H1 (cell line): ENCODE results near the gene F7. TPM values are rescaled to one million over a fixed set of nuclear protein-coding genes. Genes with fewer than 3 reads are reported as not detected.
A peak's percentile ranks its signal among the peaks of the same experiment; 100 is the strongest.

ENCODE experiments used
- CTCF ChIA-PET: fragments of 300-600 bp; sonication (Branson Sonifier 250); formaldehyde crosslinking; loops from one replicate; lab custom pipeline; 2021; ENCODE audit not compliant: partially characterized antibody; lab: Charles Lee
- POLR2A ChIA-PET: fragments of 300-600 bp; sonication (Branson Sonifier 250); formaldehyde crosslinking; loops from one replicate; lab custom pipeline; 2021; ENCODE audit warnings: inconsistent platforms; ENCODE audit not compliant: partially characterized antibody; lab: Charles Lee
- DNase-seq, 2 experiments: peaks; one replicate each; pipeline versions ENCODE4 v3.0.0 to v3.0.0-alpha.2; 2010 to 2022; ENCODE audit warnings: low spot score in 2 of 2, low read depth in 1 of 2, mixed read lengths in 1 of 2
- FAIRE-seq: peaks from 2 replicates; lab custom pipeline; 2011; peaks lifted over from hg19 to GRCh38; lab: Jason Lieb, UNC
- H2AFZ ChIP-seq: 2 replicates; pipeline ENCODE4 v1.8.1; 2012; ENCODE audit warnings: low read length, inconsistent platforms
- H2AK5ac ChIP-seq: 2 replicates; pipeline ENCODE4 v1.6.1; 2013; ENCODE audit warnings: low read depth, low read length
- H2BK120ac ChIP-seq: replicated peaks from 2 replicates; pipeline ENCODE3; 2013; ENCODE audit warnings: low read depth, low read length, inconsistent platforms
- H2BK12ac ChIP-seq: 2 replicates; pipeline ENCODE4 v1.6.1; 2013; ENCODE audit warnings: low read depth, low read length
- H2BK15ac ChIP-seq: 2 replicates; pipeline ENCODE4 v1.6.1; 2013; ENCODE audit warnings: low read length
- H2BK20ac ChIP-seq: 2 replicates; pipeline ENCODE4 v1.6.1; 2013; ENCODE audit warnings: low read length
- H2BK5ac ChIP-seq: 2 replicates; pipeline ENCODE4 v1.6.1; 2013; ENCODE audit warnings: low read depth, low read length
- H3K14ac ChIP-seq: 2 replicates; pipeline ENCODE4 v1.6.1; 2013; ENCODE audit warnings: inconsistent platforms; ENCODE audit not compliant: insufficient read length
- H3K18ac ChIP-seq: 2 replicates; pipeline ENCODE4 v1.6.1; 2013; ENCODE audit warnings: low read length; ENCODE audit errors: extremely low read depth
- H3K23ac ChIP-seq: 2 replicates; pipeline ENCODE4 v1.6.1; 2013; ENCODE audit warnings: inconsistent platforms; ENCODE audit not compliant: insufficient read length
- H3K23me2 ChIP-seq: 2 replicates; pipeline ENCODE4 v1.6.1; 2013; ENCODE audit warnings: low read depth, low read length
- H3K27ac ChIP-seq: 2 replicates; pipeline ENCODE4 v1.6.1; 2011; ENCODE audit warnings: low read depth, low read length, inconsistent platforms
- H3K27me3 ChIP-seq, 4 experiments: replicated peaks in 1 of 4; 1 replicate in 1 of 4; 2 replicates in 3 of 4; pipeline versions ENCODE4 v1.6.1 to v1.8.1; 2011 to 2013; ENCODE audit warnings: low read length in 3 of 4, mild to moderate bottlenecking in 3 of 4, inconsistent platforms in 2 of 4, mixed read lengths in 2 of 4, moderate library complexity in 1 of 4; ENCODE audit not compliant: control insufficient read depth in 3 of 4, insufficient read depth in 3 of 4; ENCODE audit errors: extremely low read depth in 1 of 4
- H3K36me3 ChIP-seq, 4 experiments: 2 replicates each; pipeline versions ENCODE4 v1.6.1 to v1.8.1; 2011 to 2013; ENCODE audit warnings: mild to moderate bottlenecking in 4 of 4, low read length in 3 of 4, moderate library complexity in 2 of 4, control low read depth in 1 of 4, inconsistent platforms in 1 of 4; ENCODE audit not compliant: insufficient read depth in 4 of 4, control insufficient read depth in 2 of 4
- H3K4ac ChIP-seq: replicated peaks from 2 replicates; pipeline ENCODE3; 2013; ENCODE audit warnings: low read length, low read depth, mixed read lengths, inconsistent platforms; ENCODE audit not compliant: insufficient read length
- H3K4me1 ChIP-seq, 4 experiments: replicated peaks in 1 of 4; 1 replicate in 1 of 4; 2 replicates in 3 of 4; pipeline versions ENCODE4 v1.6.1 to v1.8.1; 2011 to 2013; ENCODE audit warnings: low read length in 3 of 4, inconsistent platforms in 2 of 4, mixed read lengths in 1 of 4; ENCODE audit not compliant: insufficient read depth in 4 of 4, control insufficient read depth in 3 of 4
- H3K4me2 ChIP-seq, 2 experiments: 2 replicates each; pipeline versions ENCODE4 v1.6.1 to v1.8.1; 2011 to 2013; ENCODE audit warnings: low read depth in 2 of 2, low read length in 2 of 2, control low read depth in 1 of 2, inconsistent platforms in 1 of 2, mild to moderate bottlenecking in 1 of 2; ENCODE audit not compliant: insufficient read depth in 1 of 2
- H3K4me3 ChIP-seq, 4 experiments: fragments of 200-600, 300-600 bp in 1 of 4; sonication (generic), shearing (Covaris generic), sonication (Bioruptor Twin) in 1 of 4; 2 replicates each; pipeline versions ENCODE4 v1.5.1 to v1.8.1; 2011 to 2016; ENCODE audit warnings: low read length in 4 of 4, low read depth in 3 of 4, control low read depth in 2 of 4, inconsistent platforms in 2 of 4, mild to moderate bottlenecking in 2 of 4, mixed read lengths in 1 of 4, moderate library complexity in 1 of 4; ENCODE audit not compliant: insufficient read depth in 2 of 4; ENCODE audit errors: extremely low read depth in 1 of 4
- H3K56ac ChIP-seq: replicated peaks from 2 replicates; pipeline ENCODE3; 2013; ENCODE audit warnings: low read depth, mild to moderate bottlenecking, mixed read lengths, low read length, inconsistent platforms; ENCODE audit not compliant: insufficient read length
- H3K79me1 ChIP-seq: 2 replicates; pipeline ENCODE4 v1.6.1; 2013; ENCODE audit warnings: low read depth, low read length, control low read depth
- H3K79me2 ChIP-seq, 2 experiments: 2 replicates each; pipeline versions ENCODE4 v1.6.1 to v1.8.1; 2012 to 2013; ENCODE audit warnings: low read length in 2 of 2, mild to moderate bottlenecking in 2 of 2, inconsistent platforms in 1 of 2; ENCODE audit not compliant: insufficient read depth in 2 of 2, control insufficient read depth in 1 of 2
- H3K9ac ChIP-seq, 4 experiments: replicated peaks in 1 of 4; 1 replicate in 1 of 4; 2 replicates in 3 of 4; pipeline versions ENCODE4 v1.6.1 to v1.8.1; 2011 to 2013; ENCODE audit warnings: low read depth in 3 of 4, low read length in 3 of 4, control low read depth in 2 of 4, mild to moderate bottlenecking in 2 of 4, moderate library complexity in 2 of 4, inconsistent platforms in 1 of 4; ENCODE audit errors: extremely low read depth in 1 of 4
- H3K9me3 ChIP-seq, 2 experiments: 2 replicates each; pipeline versions ENCODE4 v1.6.1 to v1.8.1; 2012 to 2013; ENCODE audit warnings: mild to moderate bottlenecking in 2 of 2, moderate library complexity in 2 of 2, control low read depth in 1 of 2, inconsistent platforms in 1 of 2, low read depth in 1 of 2, low read length in 1 of 2, mixed read lengths in 1 of 2; ENCODE audit not compliant: insufficient read depth in 2 of 2
- H4K20me1 ChIP-seq, 2 experiments: replicated peaks in 1 of 2; 2 replicates each; pipeline versions ENCODE3 to v1.8.1; 2011 to 2013; ENCODE audit warnings: inconsistent platforms in 2 of 2, low read length in 2 of 2, mild to moderate bottlenecking in 1 of 2; ENCODE audit not compliant: insufficient read depth in 2 of 2, control insufficient read depth in 1 of 2
- H4K5ac ChIP-seq: 2 replicates; pipeline ENCODE4 v1.6.1; 2013; ENCODE audit warnings: low read length, low read depth, mixed read lengths, inconsistent platforms; ENCODE audit not compliant: insufficient read length
- H4K8ac ChIP-seq: 2 replicates; pipeline ENCODE4 v1.8.0; 2013; ENCODE audit warnings: mild to moderate bottlenecking, moderate library complexity, low read length, inconsistent platforms; ENCODE audit not compliant: insufficient read depth; ENCODE audit errors: extremely low read depth
- H4K91ac ChIP-seq: replicated peaks from 2 replicates; pipeline ENCODE3; 2013; ENCODE audit warnings: low read length, mixed read lengths, inconsistent platforms; ENCODE audit not compliant: insufficient read length
- CEBPB ChIP-seq: IDR thresholded peaks from 2 replicates; pipeline ENCODE4 v1.6.1; 2012; ENCODE audit warnings: low read depth, low read length
- SUZ12 ChIP-seq: fragments of 200-600 bp; sonication (generic); IDR thresholded peaks from 2 replicates; pipeline ENCODE4 v1.6.1; 2012; ENCODE audit warnings: mild to moderate bottlenecking, inconsistent platforms, low read length, moderate library complexity, mixed read lengths
- WGBS, 2 experiments: shearing (Covaris generic) in 1 of 2; methylation state at CpG; one replicate each; pipeline versions ENCODE4 v1.1.6 to v1.1.7; 2013 to 2015; ENCODE audit warnings: low lambda C conversion rate in 2 of 2, mixed read lengths in 2 of 2, inconsistent platforms in 1 of 2, low coverage in 1 of 2, missing lambda C conversion rate in 1 of 2; ENCODE audit not compliant: insufficient replicate concordance in 2 of 2, insufficient coverage in 1 of 2, insufficient read length in 1 of 2; ENCODE audit errors: extremely low coverage in 1 of 2, missing lambda C conversion rate in 1 of 2; 5-methylcytosine and 5-hydroxymethylcytosine counted together
- polyA plus RNA-seq, 7 experiments: library from polyadenylated mRNA; depleted of rRNA in 3 of 7; stranded (reverse) in 5 of 7; unstranded in 2 of 7; fragments of >200 nt in 5 of 7; fragments of 200-250 nt in 2 of 7; gene quantifications; 1 replicate in 5 of 7; 2 replicates in 1 of 7; 4 replicates in 1 of 7; pipeline versions ENCODE4 v1.2.1 to v1.2.3, GENCODE V29; 2011 to 2013; ENCODE audit warnings: missing spikeins in 2 of 7, mixed read lengths in 2 of 7
- total RNA-seq: library from RNA; stranded (reverse); fragmentation: NEBNext Ultra II Directional; extraction: Animal tissue kit (Norgen Biotek cat#: 25700); gene quantifications from 2 replicates; pipeline ENCODE4 v1.2.1, GENCODE V29; 2021

F7 gene
- total and polyA plus RNA-seq, 2 of the 8 experiments (the other 6 are each of a cell fraction or from before 2014, with no cell fraction given): 0.43 to 0.98 TPM

- Histone ChIP-seq H3K79me2 (no peaks in the 10 kb centered on the region), H3K4me3 (no peak overlapping the region), H3K14ac (no peak overlapping the region), H2AFZ (no peak overlapping the region), H3K36me3 (no peaks in the 10 kb centered on the region), H3K9me3 (peaks cover 0 to 8% of the 10 kb centered on the region in 2 experiments; a peak in 1 of 4 replicates), H2BK5ac (no peak overlapping the region), H3K23ac (no peak overlapping the region), H3K4me2 (no peak overlapping the region), H2BK20ac (no peak overlapping the region), H3K4ac (no peak overlapping the region), H3K18ac (no peak overlapping the region), H4K5ac (no peak overlapping the region), H4K91ac (no peak overlapping the region), H3K23me2 (peaks cover 16% of the 10 kb centered on the region; the same call in 1 of the 2 replicates), H3K79me1 (no peaks in the 10 kb centered on the region), H3K56ac (no peak overlapping the region), H2AK5ac (no peak overlapping the region; the same call in 1 of the 2 replicates), H2BK12ac (no peak overlapping the region), H2BK120ac (no peak overlapping the region), H4K8ac (no peak overlapping the region), H3K27ac (no peak overlapping the region), H4K20me1 (peaks cover 0 to 3% of the 10 kb centered on the region in 2 experiments), H3K9ac (no peak overlapping the region), H2BK15ac (no peak overlapping the region), H3K4me1 (peaks cover 0 to 6% (median 2%) of the 10 kb centered on the region in 4 experiments; a peak in 2 of 7 replicates), H3K27me3 (no peaks in the 10 kb centered on the region)
- TF ChIP-seq SUZ12: no peak
- TF ChIP-seq CEBPB: 0 out of 2 replicates have a peak, but pooled peaks have one; percentile 41
- FAIRE-seq (no peak), DNase-seq (no peak)
- ChIA-PET POLR2A (interaction anchor here (1.0 to 1.1 kb wide), 2 partner anchors 9 to 31 kb away, joined by 3 to 4 read pairs; no protein-coding TSS in a partner anchor), CTCF (interaction anchor here (0.5 to 4.9 kb wide), 9 partner anchors 11 to 562 kb away, joined by 3 to 20 read pairs (median 5); no protein-coding TSS in a partner anchor)
- 94% methylated on average over 22 of the region's 22 CpGs; no CpG with 5 or more reads in 1 of the 2 experiments for WGBS, 2 experiments
Measured at GRCh38 chr13:113058988-113059850, 46.4 kb upstream of the F7 start.
